Upper lobe of left lung (tissue), 6 donors: Measurements from ENCODE around the gene KLHL28. TPM values are rescaled to one million over a fixed set of nuclear protein-coding genes. Genes with fewer than 3 reads are reported as not detected.

ENCODE experiments used
- ATAC-seq, 2 donors: fragments of 200-7000 bp; cut with Tn5 transposase; one replicate each; pipeline ENCODE4 v1.9.1; 2022; ENCODE audit warnings: mild to moderate bottlenecking in 2 of 2, moderate library complexity in 2 of 2; ENCODE audit not compliant: low FRiP score in 2 of 2
- DNase-seq, 2 donors: peaks; one replicate each; pipeline ENCODE4 v3.0.0-alpha.2; 2019 to 2020
- H3K27ac ChIP-seq, 4 donors: fragments of 200-600 bp; sonication (generic); one replicate each; pipeline ENCODE4 v1.5.1; 2016 to 2019
- H3K27me3 ChIP-seq, 4 donors: fragments of 200-600 bp; sonication (generic); one replicate each; pipeline ENCODE4 v1.5.1; 2017 to 2019
- H3K36me3 ChIP-seq, 4 donors: fragments of 200-600 bp; sonication (generic); one replicate each; pipeline ENCODE4 v1.5.1; 2016 to 2019
- H3K4me1 ChIP-seq, 4 donors: fragments of 200-600 bp; sonication (generic); one replicate each; pipeline ENCODE4 v1.5.1; 2018 to 2019
- H3K4me3 ChIP-seq, 4 donors: fragments of 200-600 bp; sonication (generic); one replicate each; pipeline ENCODE4 v1.5.1; 2017 to 2019; ENCODE audit warnings: mild to moderate bottlenecking in 2 of 4, moderate library complexity in 1 of 4
- H3K9me3 ChIP-seq, 4 donors: fragments of 200-600 bp; sonication (generic); one replicate each; pipeline ENCODE4 v1.5.1; 2018 to 2019
- CTCF ChIP-seq, 6 experiments: fragments of 450-650 bp in 4 of 6; fragments of 200-600 bp in 2 of 6; sonication (generic) in 2 of 6; IDR thresholded peaks; one replicate each; pipeline ENCODE4 v1.5.1; 2016 to 2019; ENCODE audit warnings: antibody characterized with exemption in 6 of 6
- EP300 ChIP-seq, 4 donors: sonication (generic); formaldehyde crosslinking; IDR thresholded peaks; one replicate each; pipeline ENCODE4 v1.5.1; 2017; ENCODE audit warnings: antibody characterized with exemption in 4 of 4, control low read depth in 2 of 4
- POLR2A ChIP-seq, 4 donors: fragments of 450-650 bp; IDR thresholded peaks; one replicate each; pipeline ENCODE4 v1.5.1; 2016 to 2017; ENCODE audit warnings: antibody characterized with exemption in 4 of 4, mild to moderate bottlenecking in 2 of 4
- POLR2AphosphoS5 ChIP-seq, 2 donors: sonication (generic); formaldehyde crosslinking; IDR thresholded peaks; one replicate each; pipeline ENCODE4 v1.5.1; 2017; ENCODE audit warnings: antibody characterized with exemption in 2 of 2
- WGBS, 2 donors: methylation state at CpG; one replicate each; pipeline ENCODE4 v1.1.5; 2017 to 2018; 5-methylcytosine and 5-hydroxymethylcytosine counted together
- total RNA-seq, 6 donors: library from RNA; depleted of rRNA in 4 of 6; stranded (reverse); fragments of >200 nt in 4 of 6; gene quantifications; one replicate each; pipeline versions ENCODE4 v1.1.0 to v1.2.1, GENCODE V29; 2016 to 2021
- donor health status: DM: no; HTN: no; CAD: no; lungs with moderate emphysema.
- donor health status: DM: no; HTN: yes; CAD: no; lungs with severe emphysema.

Gene KLHL28
- total RNA-seq, 6 donors from 2014 or later, result 3.7 to 20.0 (median 12.4) TPM

GRCh38 chr14:44979740-44980356 is 18.1 kb upstream of the KLHL28 start:
- H3K4me1 ChIP-seq, result peaks cover 0 to 10% (median 1%) of the 10 kb centered on the region in 4 donors
- no peaks in the 10 kb centered on the region for H3K36me3 ChIP-seq
- H3K9me3 ChIP-seq, result no peaks in the 10 kb centered on the region
- no peak for DNase-seq
- TF ChIP-seq POLR2A (IDR thresholded peaks at IDR 0.05), result no peak
- TF ChIP-seq EP300 (IDR thresholded peaks at IDR 0.05), result no peak
- no peak for TF ChIP-seq POLR2AphosphoS5 (IDR thresholded peaks at IDR 0.05)
- TF ChIP-seq CTCF (IDR thresholded peaks at IDR 0.05), result no peak
- H3K4me3 ChIP-seq, result no peak overlapping the region
- ATAC-seq, result no peak
- H3K27ac ChIP-seq, result no peak overlapping the region
- H3K27me3 ChIP-seq, result no peaks in the 10 kb centered on the region

GRCh38 chr14:44979273-44979672 is 17.5 kb upstream of the KLHL28 start:
- no peaks in the 10 kb centered on the region for H3K9me3 ChIP-seq
- no peaks in the 10 kb centered on the region for H3K27me3 ChIP-seq
- DNase-seq (no peak), ATAC-seq (no peak)
- WGBS, 2 donors, result 62 to 65% methylated on average over 2 of the region's 2 CpGs
- H3K27ac ChIP-seq, result no peak overlapping the region
- H3K36me3 ChIP-seq, result no peaks in the 10 kb centered on the region
- H3K4me3 ChIP-seq, result no peak overlapping the region
- no peak for TF ChIP-seq EP300 (IDR thresholded peaks at IDR 0.05)
- no peak for TF ChIP-seq CTCF (IDR thresholded peaks at IDR 0.05)
- TF ChIP-seq POLR2AphosphoS5 (IDR thresholded peaks at IDR 0.05), result no peak
- TF ChIP-seq POLR2A (IDR thresholded peaks at IDR 0.05), result no peak
- peaks cover 0 to 10% (median 1%) of the 10 kb centered on the region in 4 donors for H3K4me1 ChIP-seq

- H3K9me3 ChIP-seq, result peaks cover 0 to 7% (median 0%) of the 10 kb centered on the region in 4 donors
- no peak overlapping the region for H3K4me3 ChIP-seq
- 98% methylated on average over 4 of the region's 4 CpGs for WGBS, 2 donors
- DNase-seq (no peak), ATAC-seq (no peak)
- H3K36me3 ChIP-seq, result no peaks in the 10 kb centered on the region
- no peaks in the 10 kb centered on the region for H3K27me3 ChIP-seq
- no peak overlapping the region for H3K27ac ChIP-seq
- TF ChIP-seq EP300 (IDR thresholded peaks at IDR 0.05), result no peak
- TF ChIP-seq POLR2AphosphoS5 (IDR thresholded peaks at IDR 0.05), result no peak
- no peak for TF ChIP-seq POLR2A (IDR thresholded peaks at IDR 0.05)
- no peak for TF ChIP-seq CTCF (IDR thresholded peaks at IDR 0.05)
- peaks cover 14 to 29% (median 17%) of the 10 kb centered on the region in 4 donors for H3K4me1 ChIP-seq
Observed at GRCh38 chr14:44971459-44971858, 9.7 kb upstream of the KLHL28 start.

- no peak for ATAC-seq
- Histone ChIP-seq H3K27me3 (no peaks in the 10 kb centered on the region), H3K27ac (no peak overlapping the region), H3K9me3 (peaks cover 0 to 7% (median 0%) of the 10 kb centered on the region in 4 donors), H3K36me3 (no peaks in the 10 kb centered on the region), H3K4me3 (no peak overlapping the region), H3K4me1 (peaks cover 19 to 33% (median 23%) of the 10 kb centered on the region in 4 donors)
- DNase-seq, result no peak
- TF ChIP-seq POLR2AphosphoS5 (IDR thresholded peaks at IDR 0.05) (no peak), POLR2A (IDR thresholded peaks at IDR 0.05) (no peak), CTCF (IDR thresholded peaks at IDR 0.05) (no peak), EP300 (IDR thresholded peaks at IDR 0.05) (no peak)
Observed at GRCh38 chr14:44970907-44971306, 9.2 kb upstream of the KLHL28 start.

GRCh38 chr14:44968714-44969113 is 7.0 kb upstream of the KLHL28 start:
- DNase-seq (no peak), ATAC-seq (no peak)
- Histone ChIP-seq H3K27ac (no peak overlapping the region), H3K36me3 (no peaks in the 10 kb centered on the region), H3K4me3 (peak overlapping the region in 1 of 4 donors; percentile 7), H3K4me1 (peaks cover 30 to 49% (median 34%) of the 10 kb centered on the region in 4 donors), H3K27me3 (no peaks in the 10 kb centered on the region), H3K9me3 (peaks cover 0 to 7% (median 0%) of the 10 kb centered on the region in 4 donors)
- TF ChIP-seq POLR2A (IDR thresholded peaks at IDR 0.05), result no peak
- no peak for TF ChIP-seq CTCF (IDR thresholded peaks at IDR 0.05)
- no peak for TF ChIP-seq POLR2AphosphoS5 (IDR thresholded peaks at IDR 0.05)
- TF ChIP-seq EP300 (IDR thresholded peaks at IDR 0.05), result no peak
